ENCODE results near the gene SEC14L5.

Gene SEC14L5

DNA sequence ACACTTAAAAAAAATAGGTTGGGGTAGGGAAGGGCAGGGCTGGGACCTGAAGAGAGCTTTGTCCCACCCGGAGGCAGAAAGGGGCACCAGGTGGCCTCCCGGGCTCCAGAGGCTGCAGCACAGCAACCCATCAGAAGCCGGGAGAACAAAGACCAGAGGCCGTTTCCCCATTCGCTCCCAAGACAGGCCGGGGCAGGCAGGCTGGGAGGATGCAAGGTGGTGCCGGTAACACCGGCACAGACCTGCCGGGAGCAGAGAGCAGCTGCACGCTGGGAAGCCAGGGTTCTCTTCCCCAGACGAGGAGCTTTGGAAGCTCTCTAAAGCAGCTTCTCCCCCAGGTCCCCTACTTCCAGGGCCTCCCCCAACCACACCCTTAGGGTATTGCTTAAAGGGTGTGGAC, 26.7 kb upstream of the SEC14L5 start:
- DNase-seq (ENCODE audit: low spot score) = no peak

DNA sequence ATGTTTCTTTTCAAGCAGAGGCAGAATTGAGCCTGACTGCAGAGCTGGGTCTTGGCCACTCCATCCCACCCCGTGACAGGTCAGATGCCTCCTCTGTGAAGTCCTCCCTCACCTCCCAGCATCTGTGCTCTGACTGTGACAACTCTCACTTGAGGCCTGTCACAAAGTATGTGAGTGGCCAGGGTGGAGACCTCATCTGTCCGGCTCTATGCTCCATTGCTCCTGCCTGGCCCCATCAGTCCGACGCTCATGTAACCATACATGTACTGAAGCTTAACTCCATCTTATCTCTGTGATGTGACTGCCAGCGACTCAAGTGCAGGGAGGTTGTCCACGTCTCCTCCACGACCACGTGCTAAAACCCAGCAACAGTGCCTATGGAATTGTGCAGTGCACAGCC, 24.7 kb upstream of the SEC14L5 start:
- no peak for DNase-seq (ENCODE audit: low spot score)

- DNase-seq (ENCODE audit: low spot score) = no peak
These were observed 24.2 kb upstream of the SEC14L5 start for GRCh38 chr16:4933871-4934395.

GRCh38 chr16:4934591-4934990, 23.5 kb upstream of the SEC14L5 start:
- no peak for DNase-seq (ENCODE audit: low spot score)

DNA sequence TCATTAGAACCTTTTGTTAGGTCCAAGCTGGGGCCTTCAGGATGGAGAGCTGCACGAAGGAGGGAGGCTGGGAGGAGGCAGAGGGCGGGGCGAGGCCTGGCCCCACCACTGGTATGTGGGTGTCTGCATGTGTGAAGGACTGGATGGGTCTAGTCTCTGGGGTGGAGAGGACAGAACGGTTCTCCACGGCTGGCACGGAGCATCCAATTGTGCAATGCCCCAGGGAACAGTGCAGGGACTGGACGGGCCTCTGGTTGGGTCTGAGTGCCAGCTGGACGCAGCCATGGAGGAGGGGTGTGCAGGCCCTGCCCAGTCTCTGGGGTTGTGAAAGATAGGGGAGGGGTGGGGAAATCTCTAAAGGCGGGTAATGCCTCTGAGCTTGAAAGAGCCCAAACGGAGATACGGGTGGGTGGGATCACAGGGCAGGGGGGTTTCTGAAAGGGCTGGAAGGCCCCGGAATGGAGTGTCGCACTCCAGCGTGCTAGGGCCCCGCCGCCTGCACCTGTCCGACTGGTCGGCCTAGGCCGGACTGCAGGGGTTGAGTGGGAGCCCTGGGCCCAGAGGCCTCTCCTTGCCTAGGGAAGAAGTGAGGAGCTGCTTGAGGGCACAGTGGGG, 22.8 kb upstream of the SEC14L5 start:
- DNase-seq (ENCODE audit: low spot score) = no peak

GRCh38 chr16:4936181-4936990, 21.7 kb upstream of the SEC14L5 start:
- no peak for DNase-seq (ENCODE audit: low spot score)

DNA sequence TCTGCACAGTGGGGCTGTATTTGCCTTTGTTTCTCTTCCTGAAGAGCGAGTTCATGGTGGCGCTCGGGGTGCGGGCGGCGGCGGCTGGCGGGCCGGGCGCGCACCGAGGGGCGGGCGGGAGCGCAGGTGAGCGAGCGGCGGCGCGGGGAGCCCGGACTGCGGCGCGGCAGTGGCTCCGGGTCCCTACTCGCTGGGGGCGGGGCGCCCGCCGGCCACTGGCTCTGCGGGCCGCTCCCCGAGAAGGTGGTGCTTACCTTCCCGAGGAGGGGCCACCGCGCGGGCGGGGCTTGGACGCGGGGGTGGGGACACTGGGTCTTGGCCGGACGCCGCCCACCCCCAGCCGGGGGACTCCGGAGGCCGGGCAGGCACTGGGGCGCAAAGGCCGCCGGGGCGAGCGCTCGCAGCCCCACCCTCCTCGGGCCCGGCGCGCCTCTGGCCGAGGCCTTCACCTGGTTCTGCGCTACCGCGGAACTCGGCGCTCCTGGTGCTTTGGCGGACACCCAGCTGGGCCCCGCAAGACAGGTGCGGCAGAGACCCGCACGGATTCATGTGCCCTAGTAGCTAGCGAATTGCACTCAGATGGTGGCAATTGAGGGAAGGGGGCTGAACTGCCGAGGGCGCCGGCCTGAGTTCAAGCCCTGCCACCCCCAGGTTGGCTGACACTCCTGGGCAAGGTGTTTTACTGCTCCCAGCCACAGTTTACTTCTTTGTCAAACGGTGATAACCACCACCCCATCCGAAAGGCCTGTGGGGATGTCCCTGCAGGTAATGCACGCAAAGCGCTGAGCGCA, 20.9 kb upstream of the SEC14L5 start, which contains the start of gene PPL:
Gene PPL (minus strand): TSS at position 158 of the 791 bp plus-strand sequence. CDS start 103 bp downstream, at position 55.
- no peak for DNase-seq (ENCODE audit: low spot score)

GRCh38 chr16:4937782-4938682, 20.1 kb upstream of the SEC14L5 start:
- no peak for DNase-seq (ENCODE audit: low spot score)

DNA sequence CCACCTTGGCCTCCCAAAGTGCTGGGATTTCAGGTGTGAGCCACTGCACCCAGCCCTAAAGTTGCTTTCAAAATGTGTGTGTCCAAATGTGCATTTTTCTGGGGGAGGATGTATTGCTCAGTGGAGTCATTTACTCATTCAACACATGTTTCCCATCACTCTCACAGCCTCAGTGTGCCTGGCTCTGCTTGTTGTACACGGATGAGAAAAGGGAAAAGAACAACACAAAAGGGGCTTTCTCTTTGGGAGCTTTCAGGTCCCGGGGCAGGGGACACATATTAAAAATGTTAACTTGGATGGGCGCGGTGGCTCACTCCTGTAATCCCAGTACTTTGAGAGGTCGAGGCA, 19.5 kb upstream of the SEC14L5 start:
- DNase-seq (ENCODE audit: low spot score) = no peak

GRCh38 chr16:4940719-4941118, 17.4 kb upstream of the SEC14L5 start:
- DNase-seq (ENCODE audit: low spot score) = no peak

DNA sequence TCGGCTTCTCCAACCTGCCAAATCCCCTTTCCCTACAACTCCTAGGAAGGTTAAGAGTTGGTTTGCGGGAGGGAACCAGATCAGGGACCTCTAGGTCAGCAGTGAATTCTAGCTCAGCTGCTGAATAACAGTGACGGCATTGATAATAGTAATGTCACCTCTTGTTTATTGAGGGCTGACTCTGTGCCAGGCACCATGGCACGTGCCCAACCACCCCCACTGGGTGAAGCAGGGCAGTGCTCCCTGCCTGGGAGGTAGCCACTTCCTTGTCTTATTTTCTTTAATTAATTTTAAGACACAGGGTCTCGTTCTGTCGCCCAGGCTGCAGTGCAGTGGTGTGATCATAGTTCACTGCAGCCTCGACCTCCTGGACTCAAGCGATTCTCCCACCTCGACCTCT, 15.6 kb upstream of the SEC14L5 start:
- DNase-seq (ENCODE audit: low spot score) = no peak

- DNase-seq (ENCODE audit: low spot score) = no peak
These were observed 13.5 kb upstream of the SEC14L5 start for GRCh38 chr16:4944333-4945281.

GRCh38 chr16:4945560-4946502, 12.3 kb upstream of the SEC14L5 start:
- no peak for DNase-seq (ENCODE audit: low spot score)

GRCh38 chr16:4946917-4947316, 11.2 kb upstream of the SEC14L5 start:
- no peak for DNase-seq (ENCODE audit: low spot score)

GRCh38 chr16:4947722-4948503, 10.2 kb upstream of the SEC14L5 start:
- no peak for DNase-seq (ENCODE audit: low spot score)

DNA sequence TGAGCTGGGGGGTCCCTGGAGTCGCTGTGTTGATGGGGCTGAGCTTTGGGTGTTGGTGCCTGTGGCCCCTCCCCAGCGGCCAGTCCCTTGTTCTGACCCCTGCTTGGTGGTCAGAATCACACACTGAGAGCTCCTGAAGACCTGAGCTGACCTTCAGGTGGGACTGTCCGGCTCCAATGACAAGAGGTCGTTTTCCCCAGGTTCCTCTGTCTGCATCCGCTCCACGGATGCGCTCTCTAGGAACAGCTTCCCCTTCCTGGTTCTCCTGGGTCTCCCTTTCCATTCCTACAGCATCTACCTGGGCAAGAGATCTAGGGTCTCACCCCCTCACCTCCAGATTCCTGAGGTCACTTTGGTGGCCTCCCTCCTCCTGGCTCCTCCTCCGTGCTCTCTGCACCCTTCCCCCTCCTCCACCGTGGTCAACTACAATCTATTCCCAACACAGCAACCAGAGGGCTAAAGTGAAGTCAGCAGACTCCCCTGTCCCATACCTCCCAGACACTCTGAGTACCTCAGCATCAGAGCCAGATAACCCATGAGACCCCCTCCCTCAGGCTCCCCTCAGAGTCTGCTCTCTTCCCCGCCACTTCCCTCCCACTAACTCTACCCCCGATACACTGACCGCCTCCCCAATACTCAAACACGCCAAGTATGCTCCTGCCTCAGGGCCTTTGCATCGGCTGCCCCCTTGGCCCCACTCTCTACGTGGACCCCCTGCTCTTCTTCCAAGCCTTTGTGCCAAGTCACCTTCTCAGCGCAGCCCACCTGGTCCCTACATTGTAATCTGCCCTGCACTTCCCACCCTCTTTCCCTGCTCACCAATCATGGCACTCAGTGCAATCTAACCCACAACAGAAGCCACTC, 9.0 kb upstream of the SEC14L5 start:
- no peak for DNase-seq (ENCODE audit: low spot score)

GRCh38 chr16:4949986-4950385, 8.1 kb upstream of the SEC14L5 start:
- no peak for DNase-seq (ENCODE audit: low spot score)

All from putamen (tissue), 1 donor.